Esophagus squamous epithelium (tissue), 5 donors: ENCODE measurements around the gene TNFSF4. TPM values are rescaled to one million over a fixed set of nuclear protein-coding genes. Genes with fewer than 3 reads are reported as not detected.

ENCODE experiments used
- DNase-seq: peaks from one replicate; lab custom pipeline; 2025; lab: John Stamatoyannopoulos, UW
- H3K27ac ChIP-seq, 4 donors: fragments of 200-600 bp; sonication (generic); one replicate each; pipeline ENCODE4 v1.5.1; 2016 to 2019; ENCODE audit warnings: mild to moderate bottlenecking in 1 of 4
- H3K27me3 ChIP-seq, 4 donors: fragments of 200-600 bp; sonication (generic); 1 replicate in 3 of 4; 2 replicates in 1 of 4; pipeline versions ENCODE4 v1.5.1 to v1.6.0; 2017 to 2021; ENCODE audit warnings: antibody characterized with exemption in 1 of 4
- H3K36me3 ChIP-seq, 3 donors: fragments of 200-600 bp; sonication (generic); one replicate each; pipeline ENCODE4 v1.5.1; 2016 to 2019
- H3K4me1 ChIP-seq, 3 donors: fragments of 200-600 bp; sonication (generic); one replicate each; pipeline ENCODE4 v1.5.1; 2017 to 2019
- H3K4me3 ChIP-seq, 4 donors: fragments of 200-600 bp; sonication (generic); 1 replicate in 3 of 4; 2 replicates in 1 of 4; pipeline ENCODE4 v1.5.1; 2016 to 2019; ENCODE audit warnings: mild to moderate bottlenecking in 2 of 4, moderate library complexity in 1 of 4
- H3K9me3 ChIP-seq, 3 donors: fragments of 200-600 bp; sonication (generic); one replicate each; pipeline ENCODE4 v1.5.1; 2016 to 2019
- CTCF ChIP-seq, 6 experiments: fragments of 450-650 bp in 4 of 6; fragments of 200-600 bp in 2 of 6; sonication (generic) in 2 of 6; IDR thresholded peaks; one replicate each; pipeline ENCODE4 v1.5.1; 2016 to 2019; ENCODE audit warnings: antibody characterized with exemption in 6 of 6, mild to moderate bottlenecking in 4 of 6, moderate library complexity in 4 of 6
- POLR2A ChIP-seq, 4 donors: fragments of 450-650 bp; IDR thresholded peaks; one replicate each; pipeline ENCODE4 v1.6.1; 2017; ENCODE audit warnings: antibody characterized with exemption in 4 of 4, mild to moderate bottlenecking in 4 of 4, moderate library complexity in 3 of 4
- WGBS, 2 donors: methylation state at CpG; one replicate each; pipeline ENCODE4 v1.1.5; 2018; 5-methylcytosine and 5-hydroxymethylcytosine counted together
- intact Hi-C: fragments of 100-400 bp; cut with DNase I; formaldehyde crosslinking; loops from one replicate; pipeline ENCODE4 v1.15.0; 2022
- total RNA-seq, 4 donors: library from RNA; depleted of rRNA; stranded (reverse); fragments of >200 nt; gene quantifications; one replicate each; pipeline ENCODE4 v1.1.0, GENCODE V29; 2016
- donor health status: DM: yes; HTN: yes; CAD: no.

TNFSF4 gene
- total RNA-seq, 4 donors from 2014 or later: 0.09 to 0.57 TPM; not detected in 2

- TF ChIP-seq CTCF (IDR thresholded peaks at IDR 0.05) (no peak), POLR2A (IDR thresholded peaks at IDR 0.05) (no peak)
- intact Hi-C loops: no loop called here
- H3K27ac ChIP-seq: no peak overlapping the region
- no peaks in the 10 kb centered on the region for H3K4me1 ChIP-seq
- WGBS, 2 donors: 61% methylated on average over 2 of the region's 2 CpGs; no CpG with 5 or more reads in 1 of the 2 donors
- H3K27me3 ChIP-seq: no peaks in the 10 kb centered on the region
- no peaks in the 10 kb centered on the region for H3K36me3 ChIP-seq
- H3K4me3 ChIP-seq: no peak overlapping the region
- H3K9me3 ChIP-seq: peaks cover 0 to 7% (median 0%) of the 10 kb centered on the region in 3 donors
- DNase-seq: no peak
Observed at GRCh38 chr1:173148545-173148944, 58.6 kb downstream of the TNFSF4 start.

GRCh38 chr1:173140733-173141132, 66.4 kb downstream of the TNFSF4 start:
- no peaks in the 10 kb centered on the region for H3K4me1 ChIP-seq
- no peak overlapping the region for H3K4me3 ChIP-seq
- H3K27me3 ChIP-seq: no peaks in the 10 kb centered on the region
- H3K36me3 ChIP-seq: no peaks in the 10 kb centered on the region
- WGBS, 2 donors: 56 to 71% methylated on average over 2 of the region's 2 CpGs
- no peak for DNase-seq
- TF ChIP-seq CTCF (IDR thresholded peaks at IDR 0.05) (no peak), POLR2A (IDR thresholded peaks at IDR 0.05) (no peak)
- peaks cover 0 to 3% (median 0%) of the 10 kb centered on the region in 3 donors for H3K9me3 ChIP-seq
- H3K27ac ChIP-seq: no peak overlapping the region
- intact Hi-C loops: no loop called here

- intact Hi-C loops: no loop called here
- H3K36me3 ChIP-seq: no peaks in the 10 kb centered on the region
- TF ChIP-seq POLR2A (IDR thresholded peaks at IDR 0.05) (no peak), CTCF (IDR thresholded peaks at IDR 0.05) (no peak)
- DNase-seq: no peak
- H3K27me3 ChIP-seq: no peaks in the 10 kb centered on the region
- H3K9me3 ChIP-seq: no peaks in the 10 kb centered on the region
- no peak overlapping the region for H3K27ac ChIP-seq
- 97 to 100% methylated on average over 2 to 3 of the region's 3 CpGs for WGBS, 2 donors
- H3K4me3 ChIP-seq: no peak overlapping the region
- H3K4me1 ChIP-seq: no peaks in the 10 kb centered on the region
Observed at GRCh38 chr1:173139706-173140105, 67.4 kb downstream of the TNFSF4 start.

- H3K4me1 ChIP-seq: peaks cover 0 to 6% (median 0%) of the 10 kb centered on the region in 3 donors
- WGBS, 2 donors: 88 to 93% methylated on average over 2 of the region's 2 CpGs
- intact Hi-C loops: no loop called here
Observed at GRCh38 chr1:173137107-173137706, 69.9 kb downstream of the TNFSF4 start.

More at GRCh38 chr1:173137107-173137706, 69.9 kb downstream of the TNFSF4 start:
- Histone ChIP-seq H3K36me3 (no peaks in the 10 kb centered on the region), H3K4me3 (no peak overlapping the region), H3K27me3 (no peaks in the 10 kb centered on the region), H3K9me3 (no peaks in the 10 kb centered on the region), H3K27ac (no peak overlapping the region)
- TF ChIP-seq POLR2A (IDR thresholded peaks at IDR 0.05) (no peak), CTCF (IDR thresholded peaks at IDR 0.05) (no peak)
- DNase-seq: no peak
